PC-3 (cell line): ENCODE measurements around the gene HOXD1. TPM values are rescaled to one million over a fixed set of nuclear protein-coding genes. Genes with fewer than 3 reads are reported as not detected.

Experiments used
- ATAC-seq: fragments of 200-7000 bp; cut with Tn5 transposase; 2 replicates; pipeline ENCODE4 v1.9.1; 2020; ENCODE audit warnings: mild to moderate bottlenecking, moderate library complexity
- BruUV-seq: library from RNA; stranded (reverse); fragments of 400-500 nt; replicated peaks from 2 replicates; lab custom pipeline; 2021; lab: Mats Ljungman, UMichigan
- CTCF ChIA-PET: fragments of 300-600 bp; sonication (Branson Sonifier 250); formaldehyde crosslinking; loops from one replicate; lab custom pipeline; 2022; ENCODE audit warnings: antibody characterized with exemption; lab: Charles Lee
- POLR2A ChIA-PET: fragments of 300-600 bp; sonication (Branson Sonifier 250); formaldehyde crosslinking; loops from one replicate; lab custom pipeline; 2022; ENCODE audit warnings: antibody characterized with exemption; ENCODE audit not compliant: unreplicated experiment; lab: Charles Lee
- DNase-seq: peaks from one replicate; pipeline ENCODE4 v3.0.0-alpha.2; 2015
- H2AFZ ChIP-seq: fragments of 300-600 bp; sonication (generic); 2 replicates; pipeline ENCODE4 v1.6.0; 2016; ENCODE audit warnings: antibody characterized with exemption, low read length
- H3F3A ChIP-seq: fragments of 300-600 bp; sonication (generic); one replicate; pipeline ENCODE4 v1.6.0; 2017; ENCODE audit warnings: antibody characterized with exemption, low read length, control low read depth, mild to moderate bottlenecking; ENCODE audit not compliant: unreplicated experiment
- H3K27ac ChIP-seq: fragments of 300-600 bp; sonication (generic); 2 replicates; pipeline ENCODE4 v1.5.1; 2016; ENCODE audit warnings: mild to moderate bottlenecking, low read length
- H3K27me3 ChIP-seq: fragments of 300-600 bp; sonication (generic); 2 replicates; pipeline ENCODE4 v1.6.1; 2016; ENCODE audit warnings: low read length, mixed read lengths
- H3K36me3 ChIP-seq: fragments of 300-600 bp; sonication (generic); 2 replicates; pipeline ENCODE4 v1.6.1; 2016; ENCODE audit warnings: low read depth, mixed run types, low read length, mixed read lengths
- H3K4me1 ChIP-seq: fragments of 300-600 bp; sonication (generic); 2 replicates; pipeline ENCODE4 v1.5.1; 2016; ENCODE audit warnings: low read length; ENCODE audit not compliant: insufficient read depth
- H3K4me2 ChIP-seq: fragments of 300-600 bp; sonication (generic); 2 replicates; pipeline ENCODE4 v1.6.0; 2016; ENCODE audit warnings: low read length
- H3K4me3 ChIP-seq: fragments of 300-600 bp; sonication (generic); 2 replicates; pipeline ENCODE4 v1.5.1; 2016; ENCODE audit warnings: mild to moderate bottlenecking, low read length, mixed read lengths
- H3K79me2 ChIP-seq: fragments of 300-600 bp; sonication (generic); 2 replicates; pipeline ENCODE4 v1.6.1; 2017; ENCODE audit warnings: low read length, mixed read lengths
- H3K9ac ChIP-seq: fragments of 300-600 bp; sonication (generic); 2 replicates; pipeline ENCODE4 v1.6.0; 2016; ENCODE audit warnings: mild to moderate bottlenecking, low read length
- H3K9me2 ChIP-seq: fragments of 300-600 bp; sonication (generic); replicated peaks from 2 replicates; pipeline ENCODE4 v1.6.1; 2016; ENCODE audit warnings: mixed run types, low read length, mixed read lengths
- H3K9me3 ChIP-seq: fragments of 300-600 bp; sonication (generic); 2 replicates; pipeline ENCODE4 v1.6.1; 2016; ENCODE audit warnings: low read length, mixed read lengths
- H4K20me1 ChIP-seq: fragments of 300-600 bp; sonication (generic); 2 replicates; pipeline ENCODE4 v1.6.1; 2016; ENCODE audit warnings: low read length, mixed read lengths
- EZH2 ChIP-seq: fragments of 300-600 bp; sonication (generic); IDR thresholded peaks from one replicate; pipeline ENCODE4 v1.6.1; 2017; ENCODE audit warnings: antibody characterized with exemption, mild to moderate bottlenecking, low read length; ENCODE audit not compliant: unreplicated experiment
- EZH2phosphoT487 ChIP-seq: fragments of 300-600 bp; sonication (generic); IDR thresholded peaks from 2 replicates; pipeline ENCODE4 v1.6.1; 2018; ENCODE audit warnings: mild to moderate bottlenecking, antibody characterized with exemption, low read length, borderline replicate concordance
- intact Hi-C: fragments of 100-400 bp; cut with micrococcal nuclease; formaldehyde crosslinking; loops from 2 replicates; pipeline ENCODE4 v1.9.0; 2023
- total RNA-seq: library from RNA; depleted of rRNA; stranded (reverse); fragments of >200 nt; gene quantifications from 2 replicates; pipeline ENCODE4 v1.2.3, GENCODE V29; 2014
- TF ChIP-seq, protein P1 (sequence below): fragments of 300-600 bp; sonication (generic); conservative IDR thresholded peaks from 2 replicates; pipeline ENCODE4 v1.5.1; 2017; ENCODE audit warnings: antibody characterized with exemption, low read depth, mild to moderate bottlenecking, low read length

The HOXD1 gene
- total RNA-seq, 1 experiment from 2014 or later = not detected

DNA sequence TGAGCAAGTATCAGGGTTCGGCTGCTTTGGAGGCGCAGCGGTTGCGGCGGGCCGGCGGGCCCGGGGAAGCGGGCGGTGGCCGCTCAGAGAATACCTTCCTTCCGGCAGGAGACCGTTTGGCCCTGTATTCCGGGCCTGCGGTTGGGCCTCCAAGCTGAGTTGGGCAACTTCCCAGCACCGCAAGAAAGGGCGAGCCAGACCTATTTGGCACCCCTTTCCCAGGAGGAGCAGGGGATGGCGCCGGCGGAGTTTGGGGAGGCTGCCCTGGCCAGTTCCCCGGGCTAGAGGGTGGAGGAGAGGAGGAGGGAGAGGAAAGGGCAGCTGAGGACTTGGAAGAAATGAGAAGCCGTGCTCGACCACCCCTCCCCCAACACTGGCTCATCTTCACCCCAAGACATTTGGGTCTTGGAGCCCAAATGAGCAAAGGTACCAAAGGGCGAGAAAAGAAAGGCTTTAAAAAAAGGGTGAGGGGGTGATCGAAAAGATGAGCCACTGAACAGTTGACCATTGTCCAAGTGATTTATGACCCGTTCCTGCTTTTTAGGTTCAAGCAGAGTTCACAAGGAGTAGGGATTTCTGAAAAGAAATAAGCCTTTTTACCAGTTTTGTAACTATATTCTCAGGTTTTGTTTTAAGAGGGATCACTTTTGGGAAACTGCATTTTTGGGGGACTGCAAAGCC is 23.0 kb upstream of the HOXD1 start:
- ATAC-seq (no peak), DNase-seq (no peak)
- Histone ChIP-seq H3K9me3 (no peaks in the 10 kb centered on the region), H3K27me3 (no peaks in the 10 kb centered on the region), H3K27ac (no peak overlapping the region), H2AFZ (no peak overlapping the region), H3K36me3 (no peaks in the 10 kb centered on the region), H3K4me1 (no peaks in the 10 kb centered on the region), H3K9me2 (no peaks in the 10 kb centered on the region), H4K20me1 (no peaks in the 10 kb centered on the region), H3K4me2 (no peak overlapping the region), H3K9ac (no peak overlapping the region), H3K4me3 (no peak overlapping the region), H3K79me2 (no peaks in the 10 kb centered on the region), H3F3A (no peaks in the 10 kb centered on the region)
- TF ChIP-seq EZH2phosphoT487 (no peak), EZH2 (no peak)
- TF ChIP-seq, protein P1, sequence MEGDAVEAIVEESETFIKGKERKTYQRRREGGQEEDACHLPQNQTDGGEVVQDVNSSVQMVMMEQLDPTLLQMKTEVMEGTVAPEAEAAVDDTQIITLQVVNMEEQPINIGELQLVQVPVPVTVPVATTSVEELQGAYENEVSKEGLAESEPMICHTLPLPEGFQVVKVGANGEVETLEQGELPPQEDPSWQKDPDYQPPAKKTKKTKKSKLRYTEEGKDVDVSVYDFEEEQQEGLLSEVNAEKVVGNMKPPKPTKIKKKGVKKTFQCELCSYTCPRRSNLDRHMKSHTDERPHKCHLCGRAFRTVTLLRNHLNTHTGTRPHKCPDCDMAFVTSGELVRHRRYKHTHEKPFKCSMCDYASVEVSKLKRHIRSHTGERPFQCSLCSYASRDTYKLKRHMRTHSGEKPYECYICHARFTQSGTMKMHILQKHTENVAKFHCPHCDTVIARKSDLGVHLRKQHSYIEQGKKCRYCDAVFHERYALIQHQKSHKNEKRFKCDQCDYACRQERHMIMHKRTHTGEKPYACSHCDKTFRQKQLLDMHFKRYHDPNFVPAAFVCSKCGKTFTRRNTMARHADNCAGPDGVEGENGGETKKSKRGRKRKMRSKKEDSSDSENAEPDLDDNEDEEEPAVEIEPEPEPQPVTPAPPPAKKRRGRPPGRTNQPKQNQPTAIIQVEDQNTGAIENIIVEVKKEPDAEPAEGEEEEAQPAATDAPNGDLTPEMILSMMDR = no peak
- ChIA-PET CTCF (no interaction called here), POLR2A (no interaction called here)
- intact Hi-C loops = no loop called here
- BruUV-seq = no TSS peak

DNA sequence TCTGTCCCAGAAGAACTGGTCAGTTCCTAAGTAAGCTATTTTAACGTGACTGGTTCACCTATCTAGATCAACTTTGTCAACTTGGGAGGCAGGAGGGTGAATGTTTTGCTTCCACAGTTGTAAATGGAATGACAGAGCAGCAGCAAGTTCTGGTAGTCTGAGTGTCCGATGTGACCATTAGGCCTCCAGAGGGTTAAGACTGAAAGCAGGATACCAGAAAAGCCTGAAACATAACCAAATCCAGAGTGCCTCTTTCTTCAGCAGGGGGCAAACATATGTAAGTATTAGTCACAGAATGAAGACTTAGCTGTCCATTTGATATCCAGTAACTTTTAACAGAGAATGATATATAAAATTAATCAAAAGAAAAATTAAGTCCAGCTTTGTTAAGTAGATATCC is 22.2 kb upstream of the HOXD1 start:
- Histone ChIP-seq H2AFZ (no peak overlapping the region), H3K4me1 (no peaks in the 10 kb centered on the region), H3K9me3 (no peaks in the 10 kb centered on the region), H3K36me3 (no peaks in the 10 kb centered on the region), H3K4me2 (no peak overlapping the region), H4K20me1 (no peaks in the 10 kb centered on the region), H3K9me2 (no peaks in the 10 kb centered on the region), H3F3A (no peaks in the 10 kb centered on the region), H3K79me2 (no peaks in the 10 kb centered on the region), H3K4me3 (no peak overlapping the region), H3K27me3 (no peaks in the 10 kb centered on the region), H3K9ac (no peak overlapping the region), H3K27ac (no peak overlapping the region)
- BruUV-seq = no TSS peak
- DNase-seq (no peak), ATAC-seq (no peak)
- CTCF ChIA-PET = no interaction called here
- POLR2A ChIA-PET = no interaction called here
- intact Hi-C loops = no loop called here
- no peak for TF ChIP-seq EZH2phosphoT487
- TF ChIP-seq, protein P1 = no peak
- no peak for TF ChIP-seq EZH2

DNA sequence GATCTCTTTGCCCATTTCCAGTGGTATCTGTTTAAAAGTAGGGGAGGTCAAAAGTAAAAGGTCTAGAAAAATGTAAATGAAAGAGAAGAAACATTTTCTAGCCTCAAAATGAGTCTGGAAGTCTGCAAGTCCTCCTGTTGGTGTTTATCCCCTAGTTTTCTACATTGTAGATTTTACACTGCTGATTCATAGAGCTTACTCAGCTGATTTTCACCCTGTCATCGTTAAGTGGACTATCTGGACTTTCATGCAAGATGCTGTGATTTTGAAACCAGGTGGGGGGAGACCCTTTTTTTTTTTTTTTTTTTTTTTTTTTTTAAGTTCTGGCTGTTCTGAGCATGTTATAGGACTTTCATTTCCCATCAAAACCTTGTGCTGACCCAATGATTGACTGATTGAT is 21.1 kb upstream of the HOXD1 start:
- ATAC-seq = no peak
- CTCF ChIA-PET = no interaction called here
- H3K9me2 ChIP-seq = no peaks in the 10 kb centered on the region
- H3K4me3 ChIP-seq = no peak overlapping the region
- H3K4me2 ChIP-seq = no peak overlapping the region
- no peaks in the 10 kb centered on the region for H4K20me1 ChIP-seq
- H3K36me3 ChIP-seq = no peaks in the 10 kb centered on the region
- no peak for DNase-seq
- H3K9ac ChIP-seq = no peak overlapping the region
- TF ChIP-seq, protein P1 = no peak
- TF ChIP-seq EZH2 = no peak
- TF ChIP-seq EZH2phosphoT487 = no peak
- intact Hi-C loops = no loop called here
- H2AFZ ChIP-seq = no peak overlapping the region
- no TSS peak for BruUV-seq
- H3K27me3 ChIP-seq = no peaks in the 10 kb centered on the region
- no peak overlapping the region for H3K27ac ChIP-seq
- H3K4me1 ChIP-seq = no peaks in the 10 kb centered on the region
- H3F3A ChIP-seq = no peaks in the 10 kb centered on the region
- POLR2A ChIA-PET = no interaction called here
- H3K9me3 ChIP-seq = no peaks in the 10 kb centered on the region
- no peaks in the 10 kb centered on the region for H3K79me2 ChIP-seq
